ENCODE measurements around the gene SESN1. TPM values are rescaled to one million over a fixed set of nuclear protein-coding genes. Genes with fewer than 3 reads are reported as not detected.

Gene SESN1
- total RNA-seq, 1 experiment from 2014 or later, result 30.2 TPM

DNA sequence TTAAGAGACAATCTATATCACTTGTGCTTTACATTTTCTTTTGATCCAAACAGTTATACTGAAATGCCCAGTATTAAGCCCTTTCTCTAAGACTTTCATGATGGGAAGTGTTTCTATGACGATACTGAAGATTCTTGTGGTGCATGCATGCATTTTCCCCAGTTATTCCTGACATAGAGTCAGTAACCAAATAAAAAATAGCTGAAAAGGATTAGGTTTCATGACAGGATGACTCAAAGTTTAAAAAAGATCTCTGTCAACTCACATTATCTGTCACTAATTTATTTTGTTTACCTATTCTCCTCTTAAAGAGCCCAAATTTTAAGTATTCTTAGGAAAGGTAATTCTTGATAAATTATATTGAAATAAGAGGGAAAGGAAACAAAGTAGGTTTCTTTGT, 98.4 kb downstream of the SESN1 start:
- ChIA-PET CTCF (no interaction called here), POLR2A (no interaction called here)
- no peak overlapping the region for H3K4me3 Mint-ChIP-seq
- H3K27me3 Mint-ChIP-seq (ENCODE audit: low read depth), result no peaks in the 10 kb centered on the region
- peaks cover 44% of the 10 kb centered on the region for H3K36me3 Mint-ChIP-seq
- TF ChIP-seq, protein P1, sequence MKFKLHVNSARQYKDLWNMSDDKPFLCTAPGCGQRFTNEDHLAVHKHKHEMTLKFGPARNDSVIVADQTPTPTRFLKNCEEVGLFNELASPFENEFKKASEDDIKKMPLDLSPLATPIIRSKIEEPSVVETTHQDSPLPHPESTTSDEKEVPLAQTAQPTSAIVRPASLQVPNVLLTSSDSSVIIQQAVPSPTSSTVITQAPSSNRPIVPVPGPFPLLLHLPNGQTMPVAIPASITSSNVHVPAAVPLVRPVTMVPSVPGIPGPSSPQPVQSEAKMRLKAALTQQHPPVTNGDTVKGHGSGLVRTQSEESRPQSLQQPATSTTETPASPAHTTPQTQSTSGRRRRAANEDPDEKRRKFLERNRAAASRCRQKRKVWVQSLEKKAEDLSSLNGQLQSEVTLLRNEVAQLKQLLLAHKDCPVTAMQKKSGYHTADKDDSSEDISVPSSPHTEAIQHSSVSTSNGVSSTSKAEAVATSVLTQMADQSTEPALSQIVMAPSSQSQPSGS (CRISPR knock-in tag; IDR thresholded peaks at IDR 0.05; ENCODE audit: borderline replicate concordance, low read depth), result no peak
- TF ChIP-seq TCF7 (CRISPR knock-in tag; IDR thresholded peaks at IDR 0.05; ENCODE audit: low read depth), result no peak
- no peak for TF ChIP-seq RORB (CRISPR knock-in tag; IDR thresholded peaks at IDR 0.05)
- TF ChIP-seq, protein P2, sequence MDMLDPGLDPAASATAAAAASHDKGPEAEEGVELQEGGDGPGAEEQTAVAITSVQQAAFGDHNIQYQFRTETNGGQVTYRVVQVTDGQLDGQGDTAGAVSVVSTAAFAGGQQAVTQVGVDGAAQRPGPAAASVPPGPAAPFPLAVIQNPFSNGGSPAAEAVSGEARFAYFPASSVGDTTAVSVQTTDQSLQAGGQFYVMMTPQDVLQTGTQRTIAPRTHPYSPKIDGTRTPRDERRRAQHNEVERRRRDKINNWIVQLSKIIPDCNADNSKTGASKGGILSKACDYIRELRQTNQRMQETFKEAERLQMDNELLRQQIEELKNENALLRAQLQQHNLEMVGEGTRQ (CRISPR knock-in tag; IDR thresholded peaks at IDR 0.05), result no peak
- TF ChIP-seq NFYB (CRISPR knock-in tag; conservative IDR thresholded peaks at IDR 0.05; ENCODE audit: low read depth), result no peak
- TF ChIP-seq HMGA2 (CRISPR knock-in tag; IDR thresholded peaks at IDR 0.05), result no peak
- TF ChIP-seq, protein P3, sequence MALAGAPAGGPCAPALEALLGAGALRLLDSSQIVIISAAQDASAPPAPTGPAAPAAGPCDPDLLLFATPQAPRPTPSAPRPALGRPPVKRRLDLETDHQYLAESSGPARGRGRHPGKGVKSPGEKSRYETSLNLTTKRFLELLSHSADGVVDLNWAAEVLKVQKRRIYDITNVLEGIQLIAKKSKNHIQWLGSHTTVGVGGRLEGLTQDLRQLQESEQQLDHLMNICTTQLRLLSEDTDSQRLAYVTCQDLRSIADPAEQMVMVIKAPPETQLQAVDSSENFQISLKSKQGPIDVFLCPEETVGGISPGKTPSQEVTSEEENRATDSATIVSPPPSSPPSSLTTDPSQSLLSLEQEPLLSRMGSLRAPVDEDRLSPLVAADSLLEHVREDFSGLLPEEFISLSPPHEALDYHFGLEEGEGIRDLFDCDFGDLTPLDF (CRISPR knock-in tag; IDR thresholded peaks at IDR 0.05), result no peak
- no peak for TF ChIP-seq ETV6 (CRISPR knock-in tag; IDR thresholded peaks at IDR 0.05)
- TF ChIP-seq, protein P4, sequence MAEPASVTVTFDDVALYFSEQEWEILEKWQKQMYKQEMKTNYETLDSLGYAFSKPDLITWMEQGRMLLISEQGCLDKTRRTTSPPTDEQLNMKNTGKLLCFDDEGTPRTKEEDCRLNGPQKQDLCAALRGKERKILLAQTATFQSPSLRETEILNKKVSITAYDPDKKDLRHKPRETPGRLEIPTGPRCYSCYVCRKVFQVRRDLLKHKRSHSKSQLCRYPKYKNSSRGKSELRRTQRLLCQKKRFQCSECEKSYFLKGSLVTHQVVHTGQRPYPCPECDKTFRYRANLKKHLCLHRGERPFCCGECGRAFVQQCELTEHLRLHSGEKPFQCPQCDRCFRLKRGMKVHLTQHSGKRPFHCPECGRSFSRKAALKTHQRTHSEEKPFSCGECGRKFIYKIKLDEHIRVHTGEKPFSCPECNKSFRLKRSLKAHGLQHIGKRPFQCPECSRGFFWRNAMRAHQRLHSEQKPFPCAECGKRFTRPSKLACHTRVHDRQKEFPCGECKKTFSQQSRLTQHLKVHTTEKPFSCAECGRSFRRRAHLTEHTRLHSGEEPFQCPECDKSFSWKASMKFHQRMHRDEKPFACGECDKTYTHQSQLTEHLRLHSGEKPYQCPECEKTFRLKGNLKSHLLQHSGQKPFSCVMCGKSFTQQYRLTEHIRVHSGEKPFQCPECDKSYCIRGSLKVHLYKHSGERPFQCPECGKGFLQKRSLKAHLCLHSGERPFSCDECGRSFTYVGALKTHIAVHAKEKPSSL (CRISPR knock-in tag; conservative IDR thresholded peaks at IDR 0.05), result no peak
- no peak for TF ChIP-seq IRF2 (CRISPR knock-in tag; IDR thresholded peaks at IDR 0.05; ENCODE audit: borderline replicate concordance, low read depth)
- no peak for TF ChIP-seq NR2C2 (CRISPR knock-in tag; IDR thresholded peaks at IDR 0.05)
- TF ChIP-seq TEAD1 (CRISPR knock-in tag; IDR thresholded peaks at IDR 0.05), result no peak
- no peak for TF ChIP-seq ELF4 (CRISPR knock-in tag; IDR thresholded peaks at IDR 0.05; ENCODE audit: low read depth)
- TF ChIP-seq CREM (CRISPR knock-in tag; IDR thresholded peaks at IDR 0.05), result no peak
- TF ChIP-seq, protein P5, sequence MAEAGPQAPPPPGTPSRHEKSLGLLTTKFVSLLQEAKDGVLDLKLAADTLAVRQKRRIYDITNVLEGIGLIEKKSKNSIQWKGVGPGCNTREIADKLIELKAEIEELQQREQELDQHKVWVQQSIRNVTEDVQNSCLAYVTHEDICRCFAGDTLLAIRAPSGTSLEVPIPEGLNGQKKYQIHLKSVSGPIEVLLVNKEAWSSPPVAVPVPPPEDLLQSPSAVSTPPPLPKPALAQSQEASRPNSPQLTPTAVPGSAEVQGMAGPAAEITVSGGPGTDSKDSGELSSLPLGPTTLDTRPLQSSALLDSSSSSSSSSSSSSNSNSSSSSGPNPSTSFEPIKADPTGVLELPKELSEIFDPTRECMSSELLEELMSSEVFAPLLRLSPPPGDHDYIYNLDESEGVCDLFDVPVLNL (CRISPR knock-in tag; IDR thresholded peaks at IDR 0.05; ENCODE audit: borderline replicate concordance, low read depth), result no peak
- no peak for TF ChIP-seq ZNF219 (CRISPR knock-in tag; IDR thresholded peaks at IDR 0.05; ENCODE audit: borderline replicate concordance)
- TF ChIP-seq ZBTB21 (CRISPR knock-in tag; IDR thresholded peaks at IDR 0.05; ENCODE audit: borderline replicate concordance), result no peak
- no peak for TF ChIP-seq ESRRA (CRISPR knock-in tag; IDR thresholded peaks at IDR 0.05; ENCODE audit: borderline replicate concordance)
- H3K4me1 Mint-ChIP-seq, result 0 out of 2 replicates have a peak, but pooled peaks cover 2% of the 10 kb centered on the region
- DNase-seq (ENCODE audit: low spot score) (no peak), ATAC-seq (no peak)
- no peak overlapping the region for H3K27ac Mint-ChIP-seq
- H3K9me3 Mint-ChIP-seq, result no peaks in the 10 kb centered on the region

DNA sequence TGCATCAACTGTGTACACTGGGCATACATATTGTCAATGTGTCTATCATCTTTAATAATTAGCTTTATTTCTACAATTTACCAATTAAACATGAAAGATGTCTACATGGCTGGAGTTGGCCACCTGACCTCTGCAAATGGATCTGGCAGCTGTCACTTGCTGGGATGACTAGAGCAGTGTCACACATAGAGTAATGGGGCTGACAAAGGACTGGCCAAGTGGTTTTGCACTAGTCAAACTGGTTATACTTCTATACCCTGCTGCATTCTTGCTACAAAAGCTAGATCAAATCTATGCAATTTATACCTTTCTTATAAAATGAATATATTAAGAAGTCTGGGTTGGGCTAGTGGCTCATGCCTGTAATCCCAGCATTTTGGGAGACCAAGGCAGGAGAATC, 99.3 kb downstream of the SESN1 start:
- DNase-seq (ENCODE audit: low spot score) (no peak), ATAC-seq (no peak)
- Mint-ChIP-seq H3K4me1 (0 out of 2 replicates have a peak, but pooled peaks cover 2% of the 10 kb centered on the region), H3K36me3 (peaks cover 51% of the 10 kb centered on the region), H3K27ac (no peak overlapping the region), H3K27me3 (ENCODE audit: low read depth) (no peaks in the 10 kb centered on the region), H3K4me3 (no peak overlapping the region), H3K9me3 (no peaks in the 10 kb centered on the region)
- POLR2A ChIA-PET, result no interaction called here
- CTCF ChIA-PET, result no interaction called here
- TF ChIP-seq, protein P6, sequence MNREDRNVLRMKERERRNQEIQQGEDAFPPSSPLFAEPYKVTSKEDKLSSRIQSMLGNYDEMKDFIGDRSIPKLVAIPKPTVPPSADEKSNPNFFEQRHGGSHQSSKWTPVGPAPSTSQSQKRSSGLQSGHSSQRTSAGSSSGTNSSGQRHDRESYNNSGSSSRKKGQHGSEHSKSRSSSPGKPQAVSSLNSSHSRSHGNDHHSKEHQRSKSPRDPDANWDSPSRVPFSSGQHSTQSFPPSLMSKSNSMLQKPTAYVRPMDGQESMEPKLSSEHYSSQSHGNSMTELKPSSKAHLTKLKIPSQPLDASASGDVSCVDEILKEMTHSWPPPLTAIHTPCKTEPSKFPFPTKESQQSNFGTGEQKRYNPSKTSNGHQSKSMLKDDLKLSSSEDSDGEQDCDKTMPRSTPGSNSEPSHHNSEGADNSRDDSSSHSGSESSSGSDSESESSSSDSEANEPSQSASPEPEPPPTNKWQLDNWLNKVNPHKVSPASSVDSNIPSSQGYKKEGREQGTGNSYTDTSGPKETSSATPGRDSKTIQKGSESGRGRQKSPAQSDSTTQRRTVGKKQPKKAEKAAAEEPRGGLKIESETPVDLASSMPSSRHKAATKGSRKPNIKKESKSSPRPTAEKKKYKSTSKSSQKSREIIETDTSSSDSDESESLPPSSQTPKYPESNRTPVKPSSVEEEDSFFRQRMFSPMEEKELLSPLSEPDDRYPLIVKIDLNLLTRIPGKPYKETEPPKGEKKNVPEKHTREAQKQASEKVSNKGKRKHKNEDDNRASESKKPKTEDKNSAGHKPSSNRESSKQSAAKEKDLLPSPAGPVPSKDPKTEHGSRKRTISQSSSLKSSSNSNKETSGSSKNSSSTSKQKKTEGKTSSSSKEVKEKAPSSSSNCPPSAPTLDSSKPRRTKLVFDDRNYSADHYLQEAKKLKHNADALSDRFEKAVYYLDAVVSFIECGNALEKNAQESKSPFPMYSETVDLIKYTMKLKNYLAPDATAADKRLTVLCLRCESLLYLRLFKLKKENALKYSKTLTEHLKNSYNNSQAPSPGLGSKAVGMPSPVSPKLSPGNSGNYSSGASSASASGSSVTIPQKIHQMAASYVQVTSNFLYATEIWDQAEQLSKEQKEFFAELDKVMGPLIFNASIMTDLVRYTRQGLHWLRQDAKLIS (CRISPR knock-in tag; IDR thresholded peaks at IDR 0.05; ENCODE audit: borderline replicate concordance), result no peak
- no peak for TF ChIP-seq GRHL2 (CRISPR knock-in tag; IDR thresholded peaks at IDR 0.05; ENCODE audit: insufficient replicate concordance, severe bottlenecking)
- TF ChIP-seq TEAD1 (CRISPR knock-in tag; IDR thresholded peaks at IDR 0.05), result no peak
- no peak for TF ChIP-seq TEAD4 (CRISPR knock-in tag; IDR thresholded peaks at IDR 0.05)
- TF ChIP-seq, protein P4 (CRISPR knock-in tag; conservative IDR thresholded peaks at IDR 0.05), result no peak
- no peak for TF ChIP-seq ZNF138 (CRISPR knock-in tag; conservative IDR thresholded peaks at IDR 0.05)
- TF ChIP-seq ZNF317 (CRISPR knock-in tag; IDR thresholded peaks at IDR 0.05; ENCODE audit: borderline replicate concordance, low read depth), result no peak
